ENCODE measurements around the gene ZNF185.

GRCh38 chrX:152927858-152928760 lies 30.2 kb downstream of the ZNF185 start:
- TF ChIP-seq POLR2AphosphoS5 (IDR thresholded peaks at IDR 0.05), result no peak
- no peak for TF ChIP-seq POLR2A (IDR thresholded peaks at IDR 0.05)

Data from spleen (tissue), 3 donors.